HepG2 (cell line): ENCODE results near the gene SPAG9. TPM values are rescaled to one million over a fixed set of nuclear protein-coding genes. Genes with fewer than 3 reads are reported as not detected.

ENCODE experiments used
- AGO2 ChIP-seq: fragments of 200-400 bp; formaldehyde crosslinking; optimal IDR thresholded peaks from 2 replicates; pipeline ENCODE3; 2017; ENCODE audit warnings: mild to moderate bottlenecking, low read depth, low read length, moderate library complexity
- CHCHD3 ChIP-seq: sonication (generic); formaldehyde crosslinking; IDR thresholded peaks from 2 replicates; pipeline ENCODE4 v1.8.0; 2022; ENCODE audit warnings: mild to moderate bottlenecking, missing genetic modification reagents, moderate library complexity
- ESRRA ChIP-seq: sonication (generic); formaldehyde crosslinking; IDR thresholded peaks from 2 replicates; pipeline ENCODE4 v1.5.1; 2020; ENCODE audit warnings: mild to moderate bottlenecking, low read depth, missing genetic modification reagents
- FOXO1 ChIP-seq: sonication (generic); formaldehyde crosslinking; IDR thresholded peaks from 2 replicates; pipeline ENCODE4 v1.4.0; 2020; ENCODE audit warnings: missing genetic modification reagents
- KLF12 ChIP-seq: sonication (generic); formaldehyde crosslinking; IDR thresholded peaks from 2 replicates; pipeline ENCODE4 v1.4.0; 2020; ENCODE audit warnings: missing genetic modification reagents, borderline replicate concordance
- MAFK ChIP-seq, 2 experiments: IDR thresholded peaks in 1 of 2; conservative IDR thresholded peaks in 1 of 2; 2 replicates each; pipeline ENCODE4 v1.6.1; 2011; ENCODE audit warnings: improper control_type of control experiment in 2 of 2, low read length in 2 of 2
- MEF2D ChIP-seq: sonication (generic); formaldehyde crosslinking; IDR thresholded peaks from 2 replicates; pipeline ENCODE4 v1.5.1; 2020; ENCODE audit warnings: mild to moderate bottlenecking, missing genetic modification reagents
- NR2F2 ChIP-seq: IDR thresholded peaks from 2 replicates; pipeline ENCODE4 v1.6.1; 2012; ENCODE audit warnings: low read depth, inconsistent platforms, borderline replicate concordance
- PAXIP1 ChIP-seq: sonication (generic); formaldehyde crosslinking; conservative IDR thresholded peaks from 2 replicates; pipeline ENCODE4 v1.4.0; 2020; ENCODE audit warnings: mild to moderate bottlenecking, missing genetic modification reagents, moderate library complexity
- ZFY ChIP-seq: sonication (generic); formaldehyde crosslinking; IDR thresholded peaks from 2 replicates; pipeline ENCODE4 v1.4.0; 2020; ENCODE audit warnings: missing genetic modification reagents
- ZNF280D ChIP-seq: sonication (generic); formaldehyde crosslinking; IDR thresholded peaks from 2 replicates; pipeline ENCODE4 v1.5.1; 2020; ENCODE audit warnings: mild to moderate bottlenecking, missing genetic modification reagents
- ZNF292 ChIP-seq: sonication (generic); formaldehyde crosslinking; IDR thresholded peaks from 2 replicates; pipeline ENCODE4 v1.8.1; 2022; ENCODE audit warnings: mild to moderate bottlenecking, low read depth, missing genetic modification reagents, borderline replicate concordance
- ZNF317 ChIP-seq: sonication (generic); formaldehyde crosslinking; IDR thresholded peaks from 2 replicates; pipeline ENCODE4 v1.5.0; 2020; ENCODE audit warnings: mild to moderate bottlenecking, missing genetic modification reagents
- ZNF343 ChIP-seq: sonication (generic); formaldehyde crosslinking; IDR thresholded peaks from 2 replicates; pipeline ENCODE4 v1.4.0; 2020; ENCODE audit warnings: mild to moderate bottlenecking, missing genetic modification reagents
- ZNF501 ChIP-seq: sonication (generic); formaldehyde crosslinking; IDR thresholded peaks from 2 replicates; pipeline ENCODE4 v1.5.1; 2020; ENCODE audit warnings: mild to moderate bottlenecking, moderate library complexity, missing genetic modification reagents
- ZNF556 ChIP-seq: sonication (generic); formaldehyde crosslinking; IDR thresholded peaks from 2 replicates; pipeline ENCODE4 v1.4.0; 2020; ENCODE audit warnings: mild to moderate bottlenecking, missing genetic modification reagents, borderline replicate concordance
- ZNF563 ChIP-seq: sonication (generic); formaldehyde crosslinking; IDR thresholded peaks from 2 replicates; pipeline ENCODE4 v1.8.0; 2022; ENCODE audit warnings: mild to moderate bottlenecking, moderate library complexity, missing genetic modification reagents
- ZNF773 ChIP-seq: sonication (generic); formaldehyde crosslinking; IDR thresholded peaks from 2 replicates; pipeline ENCODE4 v1.4.0; 2020; ENCODE audit warnings: missing genetic modification reagents, borderline replicate concordance
- ZNF792 ChIP-seq: IDR thresholded peaks from 2 replicates; pipeline ENCODE4 v1.6.1; 2016
- ZNF850 ChIP-seq: sonication (generic); formaldehyde crosslinking; conservative IDR thresholded peaks from 2 replicates; pipeline ENCODE4 v1.9.0; 2021; ENCODE audit warnings: mild to moderate bottlenecking, missing genetic modification reagents
- ZSCAN21 ChIP-seq: sonication (generic); formaldehyde crosslinking; IDR thresholded peaks from 2 replicates; pipeline ENCODE4 v1.8.0; 2022; ENCODE audit warnings: mild to moderate bottlenecking, missing genetic modification reagents, moderate library complexity, borderline replicate concordance
- polyA plus RNA-seq, 8 experiments: library from polyadenylated mRNA; depleted of rRNA in 3 of 8; stranded (reverse) in 7 of 8; unstranded in 1 of 8; fragments of >200 nt; fragmentation: Illumina TruSeq in 4 of 8; extraction: Trizol in 4 of 8; gene quantifications; 2 replicates each; pipeline versions ENCODE4 v1.2.1 to v1.2.3, GENCODE V29; 2011 to 2016; ENCODE audit warnings: low read depth in 4 of 8, missing spikeins in 1 of 8, mixed read lengths in 1 of 8; ENCODE audit not compliant: insufficient read depth in 1 of 8
- total RNA-seq, 5 experiments: library from RNA; depleted of rRNA; stranded (reverse); fragments of >200 nt; fragmentation: Illumina TruSeq; extraction: Trizol; gene quantifications; 2 replicates each; pipeline ENCODE4 v1.2.3, GENCODE V29; 2016; ENCODE audit warnings: low read depth in 1 of 5
- TF ChIP-seq, protein P1 (sequence below): IDR thresholded peaks from 2 replicates; pipeline ENCODE4 v1.6.1; 2018; ENCODE audit warnings: missing genetic modification reagents, mild to moderate bottlenecking, missing compliant biosample characterization

Gene SPAG9
- total and polyA plus RNA-seq, 2 of the 13 experiments (the other 11 are each of a cell fraction or from before 2014, with no cell fraction given): 43.2 to 78.6 TPM

DNA sequence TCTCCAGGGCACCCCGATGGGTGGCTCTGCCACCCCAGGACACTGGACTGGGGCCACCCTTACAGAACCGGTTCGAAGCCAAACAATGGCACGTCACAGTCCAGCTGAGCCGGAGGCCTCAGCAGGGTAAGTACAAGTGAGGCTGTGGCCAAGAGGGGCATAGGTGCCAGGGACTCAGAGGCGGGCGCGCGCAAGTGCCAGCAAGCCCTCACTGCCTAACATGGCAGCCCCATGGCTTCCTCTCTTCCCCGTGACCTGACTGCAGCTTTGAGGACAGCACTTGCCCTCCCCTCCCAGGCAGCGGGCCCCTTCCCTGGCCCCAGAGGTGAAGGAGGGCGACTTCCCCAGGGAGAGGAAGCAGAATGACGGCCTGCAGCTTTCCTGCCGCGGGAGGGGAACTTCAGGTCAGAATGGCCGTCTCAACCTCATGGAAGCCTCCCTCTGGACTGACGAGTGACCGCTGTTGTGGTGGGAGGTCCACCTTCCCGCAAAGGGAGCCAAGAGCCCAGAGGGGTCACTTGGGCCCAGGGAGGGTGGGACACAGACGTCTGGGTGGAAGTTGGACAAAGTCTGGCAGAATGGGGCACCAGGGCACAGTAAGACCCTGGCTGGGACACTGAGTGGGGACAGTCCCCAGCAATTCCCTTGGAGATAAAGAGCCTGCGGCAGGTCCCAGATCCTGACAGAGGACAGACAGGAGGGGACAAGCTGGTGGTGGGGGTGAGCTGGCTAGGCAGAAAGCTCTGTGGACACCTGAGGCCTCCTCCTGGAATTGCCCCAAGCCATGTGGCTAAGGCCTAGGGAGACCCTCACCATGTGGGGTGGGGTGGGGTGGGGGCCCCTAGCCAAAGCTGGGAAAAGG lies 202.4 kb downstream of the SPAG9 start (continued):
- TF ChIP-seq PAXIP1 (CRISPR knock-in tag): peak; percentile 54
- TF ChIP-seq AGO2: peak; percentile 51
- no peak for TF ChIP-seq ZNF773 (CRISPR knock-in tag)
- TF ChIP-seq ZNF556 (CRISPR knock-in tag): peak; percentile 91
- no peak; the same call in 1 of the 2 replicates for TF ChIP-seq ZSCAN21 (CRISPR knock-in tag)
- TF ChIP-seq ZNF292 (CRISPR knock-in tag): 0 out of 2 replicates have a peak, but pooled peaks have one; percentile 35
- TF ChIP-seq MEF2D (CRISPR knock-in tag): 0 out of 2 replicates have a peak, but pooled peaks have one; percentile 27
- TF ChIP-seq, protein P1, sequence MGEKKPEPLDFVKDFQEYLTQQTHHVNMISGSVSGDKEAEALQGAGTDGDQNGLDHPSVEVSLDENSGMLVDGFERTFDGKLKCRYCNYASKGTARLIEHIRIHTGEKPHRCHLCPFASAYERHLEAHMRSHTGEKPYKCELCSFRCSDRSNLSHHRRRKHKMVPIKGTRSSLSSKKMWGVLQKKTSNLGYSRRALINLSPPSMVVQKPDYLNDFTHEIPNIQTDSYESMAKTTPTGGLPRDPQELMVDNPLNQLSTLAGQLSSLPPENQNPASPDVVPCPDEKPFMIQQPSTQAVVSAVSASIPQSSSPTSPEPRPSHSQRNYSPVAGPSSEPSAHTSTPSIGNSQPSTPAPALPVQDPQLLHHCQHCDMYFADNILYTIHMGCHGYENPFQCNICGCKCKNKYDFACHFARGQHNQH (CRISPR knock-in tag): peak; percentile 15; the same call in 1 of the 2 replicates
- no peak for TF ChIP-seq FOXO1
- TF ChIP-seq ZNF792: no peak
- TF ChIP-seq ZNF317 (CRISPR knock-in tag): no peak
- TF ChIP-seq MAFK (conservative IDR thresholded peaks at IDR 0.05 in 1 of 2, IDR thresholded peaks at IDR 0.05 in 1 of 2; ENCODE audit: low read length in 2 of 2): no peak
- TF ChIP-seq ZFY: peak; percentile 36; the same call in 1 of the 2 replicates
- TF ChIP-seq ZNF563: no peak
- 0 out of 2 replicates have a peak, but pooled peaks have one; percentile 66 for TF ChIP-seq ZNF850 (CRISPR knock-in tag)
- no peak for TF ChIP-seq NR2F2
- peak; percentile 41; the same call in 1 of the 2 replicates for TF ChIP-seq ZNF501
- 0 out of 2 replicates have a peak, but pooled peaks have one; percentile 66 for TF ChIP-seq ZNF280D (CRISPR knock-in tag)
- TF ChIP-seq ESRRA (CRISPR knock-in tag): no peak
- peak; percentile 27; the same call in 1 of the 2 replicates for TF ChIP-seq ZNF343 (CRISPR knock-in tag)
- TF ChIP-seq CHCHD3 (CRISPR knock-in tag): no peak
- 0 out of 2 replicates have a peak, but pooled peaks have one; percentile 15 for TF ChIP-seq KLF12 (CRISPR knock-in tag)
